ENCODE data around the gene MDC1. TPM values are rescaled to one million over a fixed set of nuclear protein-coding genes. Genes with fewer than 3 reads are reported as not detected.

The MDC1 gene
- total and polyA plus RNA-seq, 2 experiments from 2014 or later = 4.9 to 7.1 TPM

GRCh38 chr6:30678964-30679726, 37.9 kb downstream of the MDC1 start:
- 14 to 18% methylated on average over 24 to 31 of the region's 31 CpGs for WGBS, 2 experiments (ENCODE audit: low coverage in 1 of 2, low lambda C conversion rate in 2 of 2, missing lambda C conversion rate in 2 of 2)
- Histone ChIP-seq H3K9me3 (ENCODE audit: low read depth) (no peaks in the 10 kb centered on the region), H3K4me1 (ENCODE audit: insufficient read depth) (peaks cover 20% of the 10 kb centered on the region), H3K9ac (peak overlapping the region; percentile 100), H3K27ac (peak overlapping the region; percentile 1; the same call in 1 of the 2 replicates), H3K79me2 (ENCODE audit: insufficient read depth) (peaks cover 81% of the 10 kb centered on the region), H3K27me3 (replicated peaks; ENCODE audit: insufficient read depth) (no peaks in the 10 kb centered on the region), H3K4me3 (peak overlapping the region; percentile 100), H3K9me2 (ENCODE audit: insufficient read depth) (no peaks in the 10 kb centered on the region), H4K20me1 (ENCODE audit: insufficient read depth) (no peaks in the 10 kb centered on the region), H3K4me2 (ENCODE audit: unreplicated experiment) (peak overlapping the region; percentile 56), H3F3A (ENCODE audit: insufficient read depth) (peaks cover 67% of the 10 kb centered on the region), H2AFZ (no peak overlapping the region), H3K36me3 (ENCODE audit: low read depth) (peaks cover 33% of the 10 kb centered on the region)
- TF ChIP-seq EZH2 (IDR thresholded peaks at IDR 0.05; ENCODE audit: insufficient read depth, poor library complexity, severe bottlenecking) (no peak), EZH2phosphoT487 (IDR thresholded peaks at IDR 0.05; ENCODE audit: insufficient read depth, low read depth) (no peak)
- DNase-seq = peak; percentile 80
- in situ Hi-C loops (cut with MboI) = no loop called here

DNA sequence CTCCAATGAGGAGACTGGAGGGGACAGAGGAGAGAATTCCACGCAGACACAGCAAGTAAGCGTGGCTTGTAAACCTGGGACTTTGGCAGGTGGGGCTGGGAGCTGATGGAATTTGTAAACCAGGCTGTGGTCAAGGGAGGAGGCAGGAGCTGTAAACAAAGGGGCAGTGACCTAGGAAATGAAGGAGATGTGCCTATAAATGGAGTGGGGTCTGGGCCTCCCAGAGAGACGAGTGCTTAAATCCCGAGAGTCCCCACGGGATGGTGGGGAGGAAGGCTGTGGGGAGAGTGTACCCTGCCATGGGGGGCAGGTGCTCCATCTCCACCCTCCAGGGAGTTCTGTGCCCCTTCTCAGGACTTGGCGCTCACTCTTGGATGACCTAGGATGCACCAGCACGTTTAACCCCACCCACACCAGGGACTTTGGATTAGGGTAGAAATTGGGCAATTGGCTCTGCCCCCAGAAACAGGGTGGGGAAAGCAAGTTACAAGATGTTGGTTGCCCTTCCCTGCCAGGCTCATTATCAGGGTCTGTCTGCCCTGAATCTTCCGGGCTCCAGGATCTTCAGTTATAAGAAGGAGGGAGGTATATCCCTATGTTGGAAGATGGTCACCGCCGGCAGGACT, 40.3 kb downstream of the MDC1 start:
- Histone ChIP-seq H3K27ac (no peak overlapping the region), H4K20me1 (ENCODE audit: insufficient read depth) (no peaks in the 10 kb centered on the region), H3K27me3 (replicated peaks; ENCODE audit: insufficient read depth) (no peaks in the 10 kb centered on the region), H3K4me2 (ENCODE audit: unreplicated experiment) (no peak overlapping the region), H3K79me2 (ENCODE audit: insufficient read depth) (peaks cover 66% of the 10 kb centered on the region), H3K9me3 (ENCODE audit: low read depth) (no peaks in the 10 kb centered on the region), H3F3A (ENCODE audit: insufficient read depth) (peaks cover 59% of the 10 kb centered on the region), H2AFZ (no peak overlapping the region), H3K9ac (no peak overlapping the region), H3K36me3 (ENCODE audit: low read depth) (peaks cover 29% of the 10 kb centered on the region), H3K4me1 (ENCODE audit: insufficient read depth) (peaks cover 21% of the 10 kb centered on the region), H3K9me2 (ENCODE audit: insufficient read depth) (no peaks in the 10 kb centered on the region), H3K4me3 (no peak overlapping the region)
- in situ Hi-C loops (cut with MboI) = no loop called here
- 67 to 71% methylated on average over 10 of the region's 10 CpGs for whole genome bisulfite sequencing, 2 experiments (ENCODE audit: low coverage in 1 of 2, low lambda C conversion rate in 2 of 2, missing lambda C conversion rate in 2 of 2)
- no peak for DNase-seq
- no peak for TF ChIP-seq EZH2 (IDR thresholded peaks at IDR 0.05; ENCODE audit: insufficient read depth, poor library complexity, severe bottlenecking)
- no peak for TF ChIP-seq EZH2phosphoT487 (IDR thresholded peaks at IDR 0.05; ENCODE audit: insufficient read depth, low read depth)

DNA sequence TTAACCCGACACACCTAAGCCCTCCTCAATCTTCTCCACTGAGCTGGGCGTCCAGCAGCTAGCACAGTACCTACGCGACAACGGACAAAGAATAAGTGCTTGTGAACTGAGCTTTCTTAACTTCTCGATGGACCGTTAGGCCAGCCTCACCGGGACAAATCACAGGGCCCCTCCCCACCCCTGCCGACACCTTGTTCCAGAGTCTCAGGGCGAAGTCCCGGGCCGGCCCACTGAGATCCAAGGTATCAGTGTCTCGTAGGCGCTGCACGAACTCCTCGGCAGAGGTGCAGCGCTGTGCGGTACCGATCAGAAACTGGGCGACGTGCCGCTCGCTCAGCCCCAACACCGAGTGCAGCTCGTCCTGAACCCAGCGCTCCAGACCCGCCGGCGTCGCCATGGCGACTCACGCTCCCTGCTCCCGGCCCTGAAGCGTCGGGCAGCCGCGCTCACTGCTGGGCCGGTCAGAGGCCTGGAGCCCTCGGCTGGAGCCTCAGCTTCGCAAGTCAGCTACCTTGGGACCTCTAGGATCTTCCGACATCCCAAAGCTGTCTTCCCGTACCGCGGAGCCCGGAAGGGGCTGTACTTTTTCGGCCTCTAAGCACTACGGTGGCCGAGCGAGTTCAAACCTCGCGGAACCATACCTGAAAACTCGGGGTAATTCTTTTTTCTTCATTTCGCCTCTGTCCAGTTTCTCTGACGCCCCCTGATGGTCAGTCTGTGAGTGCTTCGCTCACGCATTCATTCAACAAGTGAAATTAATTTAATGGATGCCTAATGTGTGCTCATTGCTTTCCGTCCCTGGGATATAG, 44.4 kb downstream of the MDC1 start, which contains the start of gene DHX16:
Gene DHX16, minus strand, starts transcription at position 562 of the 809 bp plus-strand sequence. Its CDS starts 165 bp downstream, at position 397.
- Histone ChIP-seq H3K4me1 (ENCODE audit: insufficient read depth) (peaks cover 12% of the 10 kb centered on the region), H3K36me3 (ENCODE audit: low read depth) (peaks cover 39% of the 10 kb centered on the region), H4K20me1 (ENCODE audit: insufficient read depth) (no peaks in the 10 kb centered on the region), H3K9me3 (ENCODE audit: low read depth) (no peaks in the 10 kb centered on the region), H3K9ac (peak within 1 kb of the TSS; percentile 89), H3K27me3 (replicated peaks; ENCODE audit: insufficient read depth) (no peaks in the 10 kb centered on the region), H3K79me2 (ENCODE audit: insufficient read depth) (peaks cover 46% of the 10 kb centered on the region), H3K27ac (peak within 1 kb of the TSS; percentile 60), H3K4me2 (ENCODE audit: unreplicated experiment) (peak within 1 kb of the TSS; percentile 76), H3K4me3 (peak within 1 kb of the TSS; percentile 96), H2AFZ (peak within 1 kb of the TSS; percentile 82), H3K9me2 (ENCODE audit: insufficient read depth) (no peaks in the 10 kb centered on the region), H3F3A (ENCODE audit: insufficient read depth) (peaks cover 45% of the 10 kb centered on the region)
- TF ChIP-seq EZH2 (IDR thresholded peaks at IDR 0.05; ENCODE audit: insufficient read depth, poor library complexity, severe bottlenecking) (no peak), EZH2phosphoT487 (IDR thresholded peaks at IDR 0.05; ENCODE audit: insufficient read depth, low read depth) (no peak)
- in situ Hi-C loops (cut with MboI) = no loop called here
- peak; percentile 97 for DNase-seq
- WGBS, 2 experiments (ENCODE audit: low coverage in 1 of 2, low lambda C conversion rate in 2 of 2, missing lambda C conversion rate in 2 of 2) = 0 to 1% methylated on average over 54 to 57 of the region's 57 CpGs
